Measurements from ENCODE around the gene GPR35.

GPR35 gene

DNA sequence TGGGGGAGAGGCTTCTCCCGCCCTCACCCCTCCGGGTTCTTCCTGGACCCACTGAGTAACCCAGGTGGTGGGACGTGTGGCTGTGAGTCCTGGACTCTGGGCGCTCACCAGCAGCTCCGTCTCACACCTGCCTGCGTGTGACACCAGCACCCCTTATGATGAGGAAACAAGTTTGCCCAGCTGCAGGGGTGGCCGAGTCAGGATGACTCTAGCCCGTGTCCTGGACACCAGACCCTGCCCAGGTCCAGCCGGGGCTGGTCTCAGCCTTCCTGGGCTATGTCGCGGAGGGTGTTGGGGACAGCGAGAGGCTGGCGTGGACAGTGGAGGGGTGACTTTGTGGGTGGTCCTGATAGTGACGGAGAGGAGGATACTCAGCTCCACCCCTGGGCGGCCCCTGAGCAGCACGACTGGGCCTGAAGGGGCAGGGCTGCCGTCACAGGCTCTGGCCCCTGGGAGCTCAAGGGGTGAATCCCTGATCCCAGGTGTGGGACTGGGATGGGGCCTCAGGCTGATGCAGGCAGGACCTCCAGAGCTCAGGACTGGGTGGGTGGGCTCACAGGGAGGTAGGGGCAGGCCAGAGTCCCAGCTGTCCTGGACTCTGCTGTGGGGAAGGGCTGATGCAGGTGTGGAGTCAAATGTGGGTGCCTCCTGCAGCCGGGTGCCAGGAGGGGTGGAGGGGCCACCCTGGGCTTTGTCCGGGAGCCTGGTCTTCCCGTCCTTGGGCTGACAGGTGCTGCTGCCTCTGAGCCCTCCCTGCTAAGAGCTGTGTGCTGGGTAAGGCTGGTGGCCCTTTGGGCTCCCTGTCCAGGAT, 3.7 kb downstream of the GPR35 start:
- no peak for TF ChIP-seq CTCF (IDR thresholded peaks at IDR 0.05; ENCODE audit: low read depth, low read length, missing control alignments)
- H3K4me3 ChIP-seq (replicated peaks; ENCODE audit: low read depth, low read length), result no peak overlapping the region
- no peak for DNase-seq (ENCODE audit: extremely low read depth, low read depth)

- no peak for TF ChIP-seq CTCF (IDR thresholded peaks at IDR 0.05; ENCODE audit: low read depth, low read length, missing control alignments)
- DNase-seq (ENCODE audit: extremely low read depth, low read depth), result no peak
These were observed 4.3 kb downstream of the GPR35 start for GRCh38 chr2:240629619-240629967.

GRCh38 chr2:240629968-240630770, 4.9 kb downstream of the GPR35 start:
- no peak for DNase-seq (ENCODE audit: extremely low read depth, low read depth)
- TF ChIP-seq CTCF (IDR thresholded peaks at IDR 0.05; ENCODE audit: low read depth, low read length, missing control alignments), result no peak
- H3K4me3 ChIP-seq (replicated peaks; ENCODE audit: low read depth, low read length), result no peak overlapping the region

More at GRCh38 chr2:240629619-240629967, 4.3 kb downstream of the GPR35 start:
- no peak overlapping the region for H3K4me3 ChIP-seq (replicated peaks; ENCODE audit: low read depth, low read length)

GRCh38 chr2:240630771-240631547, 5.7 kb downstream of the GPR35 start:
- TF ChIP-seq CTCF (IDR thresholded peaks at IDR 0.05; ENCODE audit: low read depth, low read length, missing control alignments), result no peak
- H3K4me3 ChIP-seq (replicated peaks; ENCODE audit: low read depth, low read length), result no peak overlapping the region
- no peak for DNase-seq (ENCODE audit: extremely low read depth, low read depth)

- no peak for TF ChIP-seq CTCF (IDR thresholded peaks at IDR 0.05; ENCODE audit: low read depth, low read length, missing control alignments)
- DNase-seq (ENCODE audit: extremely low read depth, low read depth), result no peak
These were observed 6.4 kb downstream of the GPR35 start for GRCh38 chr2:240631548-240632305.

DNA sequence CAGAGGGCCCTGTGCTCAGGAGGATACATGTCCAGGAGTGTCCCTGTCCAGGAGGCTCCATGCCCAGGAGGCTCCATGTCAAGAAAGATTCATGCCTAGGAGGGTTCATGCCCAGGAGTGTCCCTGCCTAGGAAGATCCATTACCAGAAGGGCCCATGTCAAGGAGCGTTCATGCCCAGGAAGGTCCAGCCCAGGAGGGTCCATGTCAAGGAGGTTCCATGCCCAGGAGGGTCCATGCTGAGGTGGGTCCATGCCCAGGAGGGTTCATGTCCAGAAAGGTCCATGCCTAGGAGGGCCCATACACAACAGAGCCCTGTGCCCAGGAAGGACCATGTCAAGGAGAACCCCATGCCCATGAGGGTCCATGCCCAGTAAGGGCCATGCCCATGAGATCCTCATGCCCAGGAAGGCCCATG, 7.0 kb downstream of the GPR35 start:
- TF ChIP-seq CTCF (IDR thresholded peaks at IDR 0.05; ENCODE audit: low read depth, low read length, missing control alignments), result no peak
- no peak for DNase-seq (ENCODE audit: extremely low read depth, low read depth)
- H3K4me3 ChIP-seq (replicated peaks; ENCODE audit: low read depth, low read length), result no peak overlapping the region

More at GRCh38 chr2:240631548-240632305, 6.4 kb downstream of the GPR35 start:
- no peak overlapping the region for H3K4me3 ChIP-seq (replicated peaks; ENCODE audit: low read depth, low read length)

All from HFF-Myc (cell line).